Right lobe of liver (tissue), 6 donors: Measurements from ENCODE around the gene KLF4. TPM values are rescaled to one million over a fixed set of nuclear protein-coding genes. Genes with fewer than 3 reads are reported as not detected.
"Not testable (repeated sequence)": the region's sequence is repeated elsewhere in the genome, so short reads cannot be mapped to it uniquely, and the experiment has no call there.

ENCODE experiments used
- ATAC-seq, 4 donors: fragments of 200-7000 bp; cut with Tn5 transposase; one replicate each; pipeline ENCODE4 v1.9.1; 2020; ENCODE audit warnings: mild to moderate bottlenecking in 4 of 4, moderate library complexity in 4 of 4
- DNase-seq, 3 donors: peaks; one replicate each; pipeline ENCODE4 v3.0.0-alpha.2; 2020
- H3K27ac ChIP-seq, 3 donors: fragments of 200-600 bp; one replicate each; pipeline ENCODE4 v1.8.0; 2022
- H3K27me3 ChIP-seq, 2 donors: fragments of 200-600 bp; one replicate each; pipeline ENCODE4 v1.8.0; 2022
- H3K36me3 ChIP-seq, 4 donors: fragments of 200-600 bp; sonication (generic) in 1 of 4; one replicate each; pipeline versions ENCODE4 v1.5.1 to v1.8.0; 2017 to 2022; ENCODE audit warnings: control low read depth in 1 of 4
- H3K4me1 ChIP-seq, 4 donors: fragments of 200-600 bp; sonication (generic) in 1 of 4; one replicate each; pipeline versions ENCODE4 v1.5.1 to v1.8.0; 2017 to 2022; ENCODE audit warnings: control low read depth in 1 of 4
- H3K4me3 ChIP-seq, 3 donors: fragments of 200-600 bp; one replicate each; pipeline ENCODE4 v1.8.0; 2022
- H3K9me3 ChIP-seq, 4 donors: fragments of 200-600 bp; sonication (generic) in 1 of 4; one replicate each; pipeline versions ENCODE4 v1.5.1 to v1.8.0; 2017 to 2022; ENCODE audit warnings: control low read depth in 1 of 4
- CTCF ChIP-seq, 4 donors: fragments of 200-600 bp in 3 of 4; fragments of 450-650 bp in 1 of 4; IDR thresholded peaks; one replicate each; pipeline versions ENCODE4 v1.5.1 to v1.8.0; 2016 to 2022; ENCODE audit warnings: antibody characterized with exemption in 4 of 4, mild to moderate bottlenecking in 2 of 4
- POLR2A ChIP-seq: fragments of 450-650 bp; IDR thresholded peaks from one replicate; pipeline ENCODE4 v1.6.1; 2017; ENCODE audit warnings: antibody characterized with exemption, mild to moderate bottlenecking
- WGBS: methylation state at CpG from one replicate; pipeline ENCODE4 v1.1.6; 2018; ENCODE audit warnings: low coverage, low lambda C conversion rate; ENCODE audit not compliant: insufficient coverage; ENCODE audit errors: missing lambda C conversion rate; 5-methylcytosine and 5-hydroxymethylcytosine counted together
- intact Hi-C, 2 donors: fragments of 100-400 bp; cut with DNase I; formaldehyde crosslinking; loops; one replicate each; pipeline versions ENCODE4 v1.11.2 to v1.14.1; 2022
- total RNA-seq, 6 experiments: library from RNA; depleted of rRNA in 2 of 6; stranded (reverse); fragments of >200 nt in 2 of 6; fragmentation: NEBNext Ultra II Directional in 3 of 6; extraction: Animal tissue kit (Norgen Biotek cat#: 25700) in 3 of 6; gene quantifications; one replicate each; pipeline versions ENCODE4 v1.1.0 to v1.2.4, GENCODE V29; 2016 to 2023
- donor health status: DM: no; HTN: yes; CAD: no.
- donor health status: DM: no; HTN: no; CAD: no.
- donor health status: DM: no; HTN: no; CAD: no.
- donor health status: DM: no; HTN: yes; CAD: no.
- donor health status: DM: no; HTN: yes; CAD: no.

Gene KLF4
- total RNA-seq, 6 experiments from 2014 or later = 1.5 to 12.4 (median 5.9) TPM

GRCh38 chr9:107504585-107505455 lies 15.3 kb upstream of the KLF4 start:
- no peaks in the 10 kb centered on the region for H3K27me3 ChIP-seq
- ATAC-seq (peak in 3 of 4 donors; percentile 31 to 95 (median 66)), DNase-seq (peak in 1 of 3 donors; percentile 36)
- no peak for TF ChIP-seq CTCF (IDR thresholded peaks at IDR 0.05)
- no peak for TF ChIP-seq POLR2A
- peaks cover 0 to 8% (median 3%) of the 10 kb centered on the region in 4 donors for H3K4me1 ChIP-seq
- H3K4me3 ChIP-seq = no peak overlapping the region
- WGBS = 51% methylated on average over 7 of the region's 7 CpGs
- intact Hi-C loops = no loop called here
- peak overlapping the region in 1 of 3 donors; percentile 4 for H3K27ac ChIP-seq
- no peaks in the 10 kb centered on the region for H3K36me3 ChIP-seq
- no peaks in the 10 kb centered on the region for H3K9me3 ChIP-seq

- ATAC-seq = no peak
- intact Hi-C loops = no loop called here
- WGBS = 92% methylated on average over 3 of the region's 3 CpGs
These were observed 12.9 kb upstream of the KLF4 start for GRCh38 chr9:107502464-107502863.

GRCh38 chr9:107500421-107501200 lies 11.0 kb upstream of the KLF4 start:
- H3K27me3 ChIP-seq, H3K4me1 ChIP-seq, H3K4me3 ChIP-seq, intact Hi-C loops, ATAC-seq, H3K27ac ChIP-seq, H3K36me3 ChIP-seq, DNase-seq, H3K9me3 ChIP-seq: not testable (repeated sequence)
- WGBS = 87% methylated on average over 14 of the region's 17 CpGs

More at GRCh38 chr9:107502464-107502863, 12.9 kb upstream of the KLF4 start:
- H3K27me3 ChIP-seq = no peaks in the 10 kb centered on the region
- H3K9me3 ChIP-seq = no peaks in the 10 kb centered on the region
- no peak overlapping the region for H3K27ac ChIP-seq
- H3K4me3 ChIP-seq = no peak overlapping the region
- TF ChIP-seq POLR2A = no peak
- TF ChIP-seq CTCF (IDR thresholded peaks at IDR 0.05) = no peak
- peaks cover 0 to 8% (median 3%) of the 10 kb centered on the region in 4 donors for H3K4me1 ChIP-seq
- DNase-seq = no peak
- H3K36me3 ChIP-seq = no peaks in the 10 kb centered on the region

GRCh38 chr9:107496976-107497375 lies 7.4 kb upstream of the KLF4 start:
- intact Hi-C loops = no loop called here
- Histone ChIP-seq H3K27ac (no peak overlapping the region), H3K9me3 (no peaks in the 10 kb centered on the region), H3K4me1 (no peaks in the 10 kb centered on the region), H3K36me3 (no peaks in the 10 kb centered on the region), H3K27me3 (no peaks in the 10 kb centered on the region), H3K4me3 (no peak overlapping the region)
- 18% methylated on average over 2 of the region's 2 CpGs for WGBS
- ATAC-seq = no peak
- no peak for TF ChIP-seq CTCF (IDR thresholded peaks at IDR 0.05)
- TF ChIP-seq POLR2A = no peak
- DNase-seq = no peak
